Epithelial cell of esophagus (primary cell): ENCODE data around the gene FOXC2.
"Not testable (repeated sequence)": the region's sequence is repeated elsewhere in the genome, so short reads cannot be mapped to it uniquely, and the experiment has no call there.

Source experiments
- DNase-seq: peaks from one replicate; pipeline ENCODE4 v3.0.0; 2010; ENCODE audit warnings: low read depth
- H3K4me3 ChIP-seq: 2 replicates; pipeline ENCODE4 v1.5.1; 2011; ENCODE audit warnings: mild to moderate bottlenecking, low read length, control low read depth
- TF ChIP-seq, protein P1 (sequence below): IDR thresholded peaks from 2 replicates; pipeline ENCODE4 v1.5.1; 2011; ENCODE audit warnings: low read depth, mild to moderate bottlenecking, low read length, control low read depth, inconsistent platforms; ENCODE audit not compliant: insufficient read depth; ENCODE audit errors: missing control alignments

FOXC2 gene

GRCh38 chr16:86581458-86581857 lies 14.8 kb downstream of the FOXC2 start:
- TF ChIP-seq, protein P1, sequence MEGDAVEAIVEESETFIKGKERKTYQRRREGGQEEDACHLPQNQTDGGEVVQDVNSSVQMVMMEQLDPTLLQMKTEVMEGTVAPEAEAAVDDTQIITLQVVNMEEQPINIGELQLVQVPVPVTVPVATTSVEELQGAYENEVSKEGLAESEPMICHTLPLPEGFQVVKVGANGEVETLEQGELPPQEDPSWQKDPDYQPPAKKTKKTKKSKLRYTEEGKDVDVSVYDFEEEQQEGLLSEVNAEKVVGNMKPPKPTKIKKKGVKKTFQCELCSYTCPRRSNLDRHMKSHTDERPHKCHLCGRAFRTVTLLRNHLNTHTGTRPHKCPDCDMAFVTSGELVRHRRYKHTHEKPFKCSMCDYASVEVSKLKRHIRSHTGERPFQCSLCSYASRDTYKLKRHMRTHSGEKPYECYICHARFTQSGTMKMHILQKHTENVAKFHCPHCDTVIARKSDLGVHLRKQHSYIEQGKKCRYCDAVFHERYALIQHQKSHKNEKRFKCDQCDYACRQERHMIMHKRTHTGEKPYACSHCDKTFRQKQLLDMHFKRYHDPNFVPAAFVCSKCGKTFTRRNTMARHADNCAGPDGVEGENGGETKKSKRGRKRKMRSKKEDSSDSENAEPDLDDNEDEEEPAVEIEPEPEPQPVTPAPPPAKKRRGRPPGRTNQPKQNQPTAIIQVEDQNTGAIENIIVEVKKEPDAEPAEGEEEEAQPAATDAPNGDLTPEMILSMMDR = no peak
- DNase-seq = no peak
- no peak overlapping the region for H3K4me3 ChIP-seq

- no peak overlapping the region for H3K4me3 ChIP-seq
- TF ChIP-seq, protein P1 = no peak
- no peak for DNase-seq
Observed at GRCh38 chr16:86584071-86584685, 17.5 kb downstream of the FOXC2 start.

GRCh38 chr16:86584726-86585721 lies 18.4 kb downstream of the FOXC2 start:
- no peak for DNase-seq
- TF ChIP-seq, protein P1 = no peak
- no peak overlapping the region for H3K4me3 ChIP-seq

- TF ChIP-seq, protein P1 = no peak
- H3K4me3 ChIP-seq = no peak overlapping the region
- DNase-seq = peak; percentile 82
Observed at GRCh38 chr16:86585821-86586611, 19.4 kb downstream of the FOXC2 start.

DNA sequence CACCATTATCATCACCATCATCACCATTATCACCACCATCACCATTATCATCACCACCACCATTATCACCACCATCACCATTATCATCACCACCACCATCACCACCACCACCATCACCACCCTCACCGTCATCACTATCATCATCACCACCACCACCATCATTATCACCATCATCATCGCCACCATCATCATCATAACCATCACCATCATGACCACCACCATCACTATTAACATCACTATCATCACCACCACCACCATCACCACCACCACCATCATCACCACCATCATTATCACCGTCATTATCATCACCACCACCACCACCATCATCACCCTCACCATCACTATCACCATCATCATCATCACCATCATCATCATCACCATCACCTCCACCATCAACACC lies 20.9 kb downstream of the FOXC2 start:
- DNase-seq = no peak
- no peak overlapping the region for H3K4me3 ChIP-seq
- TF ChIP-seq, protein P1 = no peak

DNA sequence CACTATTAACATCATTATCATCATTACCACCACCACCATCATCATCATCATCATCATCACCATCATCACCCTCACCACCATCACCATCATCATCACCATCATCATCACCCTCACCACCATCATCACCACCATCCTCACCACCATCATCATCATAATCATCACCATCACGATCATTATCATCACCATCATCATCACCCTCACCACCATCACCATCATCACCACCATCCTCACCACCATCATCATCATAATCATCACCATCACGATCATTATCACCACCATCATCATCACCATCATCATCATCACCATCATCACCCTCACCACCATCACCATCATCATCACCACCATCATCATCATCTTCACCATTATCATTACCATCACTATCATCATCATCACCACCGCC lies 21.3 kb downstream of the FOXC2 start:
- DNase-seq, H3K4me3 ChIP-seq: not testable (repeated sequence)
